8988T (cell line): ENCODE data around the gene BRI3BP.
"Not testable (repeated sequence)": the region's sequence is repeated elsewhere in the genome, so short reads cannot be mapped to it uniquely, and the experiment has no call there.

Experiments used
- DNase-seq: peaks from one replicate; pipeline ENCODE4 v3.0.0; 2011

BRI3BP gene

DNA sequence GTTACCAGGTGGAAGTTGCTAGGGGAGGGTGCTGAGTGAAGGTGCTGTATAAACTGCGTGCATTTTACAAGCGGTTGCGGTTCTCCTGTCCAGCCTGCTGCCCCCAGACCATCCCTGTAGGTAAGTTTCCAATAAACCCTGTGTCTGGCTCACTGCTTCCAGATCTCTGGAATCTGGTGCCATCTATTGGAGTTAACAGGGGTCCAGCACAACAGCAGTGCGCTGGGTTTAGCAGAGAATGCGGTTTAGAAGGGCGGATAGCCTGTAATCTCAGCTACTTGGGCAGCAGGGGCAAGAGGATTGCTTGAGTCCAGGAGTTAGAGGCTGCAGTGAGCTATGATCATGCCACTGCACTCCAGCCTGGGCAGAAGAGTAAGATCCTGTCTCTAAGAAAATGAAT lies 76.7 kb downstream of the BRI3BP start:
- DNase-seq = no peak

GRCh38 chr12:125070661-125071390 lies 77.4 kb downstream of the BRI3BP start:
- no peak for DNase-seq

GRCh38 chr12:125071456-125071855 lies 78.0 kb downstream of the BRI3BP start:
- no peak for DNase-seq

DNA sequence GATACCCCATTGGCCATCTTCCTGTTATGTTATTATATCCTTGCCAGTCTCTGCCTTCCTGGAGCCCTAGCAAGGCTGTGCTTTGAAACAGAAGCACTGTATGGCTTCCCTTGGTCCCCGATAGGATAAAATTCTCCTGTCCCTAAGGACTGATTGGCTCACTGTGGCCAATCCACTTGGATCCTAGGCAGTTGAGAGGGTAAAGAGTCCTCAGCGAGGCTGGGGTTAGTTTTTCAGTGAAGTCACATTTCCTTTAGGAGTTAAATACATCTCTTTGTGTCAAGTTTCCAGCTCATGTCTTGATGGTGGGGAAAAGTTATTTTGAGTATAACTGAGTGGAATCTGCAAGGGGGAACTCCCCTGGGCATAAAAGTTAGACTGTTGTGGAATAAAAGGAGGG lies 79.1 kb downstream of the BRI3BP start:
- no peak for DNase-seq

DNA sequence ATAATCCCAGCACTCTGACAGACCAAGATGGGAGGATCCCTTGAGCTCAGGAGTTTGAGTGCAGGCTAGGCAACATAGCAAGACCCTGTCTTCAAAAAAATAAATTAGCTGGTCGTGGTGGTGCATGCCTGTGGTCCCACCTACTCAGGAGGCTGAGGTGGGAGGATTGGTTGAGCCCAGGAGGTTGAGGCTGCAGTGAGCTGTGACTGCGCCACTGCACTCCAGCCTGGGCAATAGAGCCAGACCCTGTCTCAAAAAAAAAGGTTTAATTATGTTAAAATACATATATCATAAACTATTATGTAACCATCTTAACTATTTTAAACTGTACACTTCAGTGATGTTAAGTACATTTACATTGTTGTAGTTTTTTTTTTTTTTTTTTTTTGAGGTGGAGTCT lies 80.8 kb downstream of the BRI3BP start:
- DNase-seq = not testable (repeated sequence)

- no peak for DNase-seq
Observed at GRCh38 chr12:125076103-125076502, 82.7 kb downstream of the BRI3BP start.

DNA sequence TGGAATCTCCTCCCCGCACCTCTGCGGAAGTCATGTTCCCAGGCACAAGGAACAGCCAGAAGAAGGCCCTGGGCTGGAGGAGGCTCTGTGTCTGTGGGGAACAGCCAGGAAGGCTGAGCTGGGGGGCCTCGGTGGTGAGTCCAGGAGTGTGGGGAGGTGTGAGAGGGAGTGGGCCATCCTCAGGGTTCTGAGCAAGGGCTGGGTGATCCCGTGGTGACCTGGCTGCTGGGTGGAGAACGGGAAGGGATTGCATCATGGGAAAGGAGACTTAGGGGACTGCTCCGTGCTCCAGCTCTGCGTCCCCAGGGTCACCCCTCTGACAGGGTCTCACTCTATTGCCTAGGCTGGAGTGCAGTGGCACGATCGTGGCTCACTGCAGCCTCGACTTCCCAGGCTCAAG lies 85.6 kb downstream of the BRI3BP start:
- DNase-seq = no peak

GRCh38 chr12:125079648-125080645 lies 86.5 kb downstream of the BRI3BP start:
- no peak for DNase-seq
